ENCODE results near the gene ACP7.
"Not testable (repeated sequence)": the region's sequence is repeated elsewhere in the genome, so short reads cannot be mapped to it uniquely, and the experiment has no call there.

The ACP7 gene

GRCh38 chr19:39078436-39079200 is 5.5 kb upstream of the ACP7 start:
- no peak for DNase-seq

DNA sequence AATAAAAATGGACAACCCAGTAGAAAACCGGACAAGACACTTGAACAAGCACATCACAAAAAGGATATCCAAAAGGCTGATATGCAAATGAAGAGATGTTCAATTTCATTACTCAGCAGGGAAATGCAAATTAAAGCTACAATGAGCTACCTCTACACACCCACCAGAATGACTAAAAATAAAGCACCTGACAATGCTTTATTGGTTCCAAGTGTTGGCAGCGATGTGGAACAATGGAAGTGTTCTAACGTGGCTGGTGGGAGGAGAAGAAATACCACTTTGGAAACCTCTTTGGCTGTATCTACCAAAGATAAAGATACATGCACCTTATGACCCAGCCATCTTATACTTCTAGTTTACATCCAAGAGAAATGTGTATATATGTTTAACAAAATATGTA is 3.7 kb upstream of the ACP7 start:
- DNase-seq = no peak

DNA sequence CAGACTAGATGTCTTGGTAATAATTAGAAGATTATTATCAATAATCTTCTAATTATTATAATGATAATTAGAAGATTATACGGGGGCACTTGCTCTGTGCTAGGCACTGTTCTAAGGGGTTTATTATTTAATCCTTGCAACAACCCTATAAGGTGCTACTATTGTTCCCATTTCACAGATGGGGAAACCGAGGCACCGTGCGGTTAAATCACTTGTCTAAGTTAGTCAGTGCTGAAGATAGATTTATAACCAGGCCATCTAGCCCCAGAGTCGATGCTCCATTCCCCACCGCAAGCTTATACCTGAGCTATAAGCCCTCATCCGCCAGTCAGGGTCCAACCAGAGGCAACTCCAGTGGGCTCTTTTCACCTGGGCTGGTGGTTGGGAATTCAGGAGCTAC is 2.0 kb upstream of the ACP7 start:
- DNase-seq = no peak

DNA sequence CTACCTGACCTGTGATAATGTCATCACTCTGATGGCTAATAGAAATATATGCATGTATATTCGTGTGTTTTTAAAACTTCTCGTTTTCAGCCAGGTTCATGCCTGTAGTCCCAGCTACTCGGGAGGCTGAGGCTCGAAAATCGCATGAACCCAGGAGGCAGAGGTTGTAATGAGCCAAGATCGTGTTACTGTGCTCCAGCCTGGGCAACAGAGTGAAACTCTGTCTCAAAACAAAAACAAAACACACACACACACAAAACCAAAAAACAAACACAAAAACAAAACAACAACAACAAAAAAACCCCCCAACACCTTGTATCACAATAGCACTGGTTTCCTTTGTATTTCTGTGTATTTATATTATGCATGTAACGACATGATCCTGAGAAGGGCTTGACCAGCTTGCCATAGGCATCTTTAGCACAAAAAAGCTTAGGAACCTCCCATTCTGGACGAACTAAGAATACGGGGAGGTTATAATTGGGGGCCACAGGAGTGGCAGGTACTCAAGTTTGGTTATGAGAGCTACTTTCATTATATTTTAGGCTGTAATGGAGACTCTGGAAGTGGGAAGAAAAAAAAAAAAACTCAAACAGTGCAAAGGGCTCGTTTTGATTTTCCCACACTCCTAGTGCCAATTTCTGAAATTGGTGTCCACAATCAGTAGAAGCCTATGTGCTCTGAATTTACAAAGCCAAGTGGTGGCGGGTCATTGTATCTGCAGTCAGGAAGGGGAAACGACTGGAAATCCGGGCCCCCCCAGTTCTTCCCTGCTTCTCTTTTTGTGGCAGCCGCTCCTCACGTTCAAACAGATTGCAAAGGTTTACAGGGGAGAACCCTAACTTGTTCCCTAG is 1.2 kb upstream of the ACP7 start:
- no peak for DNase-seq

DNA sequence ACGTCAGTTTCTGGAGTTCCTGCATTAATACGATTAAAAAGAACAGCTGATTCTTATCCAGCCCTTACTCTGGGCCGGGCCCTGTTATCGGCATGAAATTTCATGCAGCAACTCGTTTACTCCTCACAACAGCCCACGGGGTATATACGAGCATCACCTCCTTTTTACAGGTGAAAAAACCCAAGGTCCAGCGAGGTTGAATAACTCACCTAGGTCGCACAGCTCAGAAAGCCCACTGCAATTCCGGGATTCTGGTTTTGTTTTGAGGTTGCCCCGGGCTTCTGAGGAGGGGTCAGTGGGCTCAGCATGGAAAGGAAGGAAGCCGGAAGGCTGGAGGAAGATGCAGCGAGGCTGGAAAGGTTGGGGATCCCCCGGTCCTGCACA is 577 bp upstream of the ACP7 start:
- DNase-seq = no peak

DNA sequence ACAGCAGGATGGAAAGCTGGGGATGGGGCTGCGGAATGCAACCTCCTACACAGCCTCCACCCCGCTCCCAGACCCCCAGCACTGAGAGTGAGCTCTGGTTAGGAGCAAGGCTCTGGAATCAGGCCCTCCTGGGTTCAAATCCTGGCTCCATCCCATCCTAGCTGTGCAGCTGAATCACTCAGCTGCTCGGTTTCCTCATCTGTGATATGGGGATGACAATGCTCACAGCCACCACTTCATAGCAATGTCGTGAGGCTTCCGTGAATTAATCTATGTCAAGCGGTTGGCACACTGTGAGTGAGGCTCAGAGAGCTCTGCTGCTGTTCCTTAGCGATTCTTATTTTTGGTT is 538 bp downstream of the ACP7 start:
- no peak for DNase-seq

DNA sequence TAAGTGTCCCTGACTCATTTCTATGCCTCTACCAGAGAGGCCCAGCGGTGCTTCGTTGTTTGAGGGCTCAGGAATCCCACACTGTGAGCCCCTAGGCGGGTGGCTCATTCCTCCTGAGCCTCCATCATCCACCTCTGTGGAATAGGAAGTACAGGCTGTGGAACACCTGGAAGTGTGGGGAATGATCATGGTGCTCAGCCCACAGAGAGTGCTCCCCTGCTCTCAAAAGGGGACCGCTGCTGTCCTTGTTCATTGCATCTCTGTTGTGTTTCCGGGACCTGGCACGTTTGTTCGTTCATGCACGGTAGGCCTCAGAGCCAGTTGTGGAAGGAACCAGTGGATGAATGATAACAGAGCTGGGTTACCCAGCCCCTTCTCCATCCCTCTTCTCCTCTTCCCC is 1.2 kb downstream of the ACP7 start:
- no peak for DNase-seq

DNA sequence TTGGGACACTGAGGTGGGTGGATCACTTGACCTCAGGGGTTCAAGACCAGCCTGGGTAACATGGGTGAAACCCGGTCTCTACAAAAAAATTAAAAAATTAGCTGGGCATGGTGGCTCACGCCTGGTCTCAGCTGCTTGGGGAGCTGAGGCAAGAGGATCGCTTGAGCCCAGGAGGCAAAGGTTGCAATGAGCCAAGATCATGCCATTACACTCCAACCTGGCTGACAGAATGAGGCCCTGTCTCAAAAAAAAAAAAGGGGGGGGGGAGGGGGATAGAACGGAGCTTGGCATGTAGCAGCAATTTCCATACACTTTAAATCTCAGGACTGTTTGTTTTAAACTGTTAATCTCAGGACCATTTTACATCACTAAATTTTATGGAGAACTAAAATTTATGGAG is 2.2 kb downstream of the ACP7 start:
- DNase-seq = no peak

DNA sequence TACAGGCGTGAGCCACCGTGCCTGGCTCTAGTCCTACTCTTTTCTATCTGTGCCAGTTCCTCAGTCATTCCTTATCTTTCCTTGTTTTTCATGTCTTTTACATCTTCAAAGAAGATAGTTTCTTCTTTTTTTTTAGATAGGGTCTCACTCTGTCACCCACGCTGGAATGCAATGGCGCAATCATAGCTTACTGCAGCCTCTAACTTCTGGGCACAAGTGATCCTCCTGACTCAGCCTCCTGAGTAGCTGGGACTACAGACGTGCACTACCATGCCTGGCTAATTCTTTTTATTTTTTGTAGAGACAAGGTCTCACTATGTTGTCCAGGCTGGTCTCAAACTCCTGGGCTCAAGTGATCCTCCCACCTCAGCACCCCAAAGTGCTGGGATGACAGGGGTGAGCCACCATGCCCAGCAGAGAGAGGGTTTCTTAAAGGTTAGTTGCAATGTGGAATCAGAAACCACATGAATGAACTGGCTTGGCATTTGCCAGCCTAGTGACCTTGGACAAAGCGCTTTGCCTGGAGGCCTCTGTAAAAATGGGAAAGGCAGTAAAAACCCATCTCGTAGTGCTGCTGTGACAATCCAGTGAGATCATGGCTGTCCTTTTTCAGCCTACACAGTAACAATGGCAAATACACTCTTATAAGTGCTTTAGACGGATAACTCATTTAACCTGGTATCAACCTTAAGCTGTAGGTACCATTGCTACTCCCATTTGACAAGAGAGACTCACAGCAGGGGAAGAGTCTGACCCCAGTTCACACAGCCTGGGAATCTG is 3.9 kb downstream of the ACP7 start:
- DNase-seq = no peak

GRCh38 chr19:39090016-39090415 is 5.8 kb downstream of the ACP7 start:
- not testable (repeated sequence) for DNase-seq

DNA sequence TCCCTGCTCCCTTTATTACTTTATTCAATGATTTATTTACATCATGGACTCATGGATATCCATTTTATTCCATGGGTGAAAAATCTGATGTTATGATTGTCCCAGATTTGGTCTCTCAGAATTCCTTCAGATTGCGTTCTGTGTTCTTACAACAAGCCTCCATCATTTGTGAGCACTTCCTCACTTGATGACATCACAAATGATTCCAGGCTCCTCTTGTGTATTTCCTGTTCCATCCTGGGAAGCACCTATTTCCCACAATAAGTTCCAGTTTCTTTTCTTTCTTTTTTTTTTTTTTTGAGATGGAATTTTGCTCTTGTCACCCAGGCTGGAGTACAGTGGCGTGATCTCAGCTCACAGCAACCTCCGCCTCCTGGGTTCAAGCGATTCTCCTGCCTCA is 6.7 kb downstream of the ACP7 start:
- DNase-seq = no peak

GRCh38 chr19:39095799-39096540 is 11.8 kb downstream of the ACP7 start:
- DNase-seq = not testable (repeated sequence)

GRCh38 chr19:39097299-39097698 is 13.1 kb downstream of the ACP7 start:
- DNase-seq = no peak

DNA sequence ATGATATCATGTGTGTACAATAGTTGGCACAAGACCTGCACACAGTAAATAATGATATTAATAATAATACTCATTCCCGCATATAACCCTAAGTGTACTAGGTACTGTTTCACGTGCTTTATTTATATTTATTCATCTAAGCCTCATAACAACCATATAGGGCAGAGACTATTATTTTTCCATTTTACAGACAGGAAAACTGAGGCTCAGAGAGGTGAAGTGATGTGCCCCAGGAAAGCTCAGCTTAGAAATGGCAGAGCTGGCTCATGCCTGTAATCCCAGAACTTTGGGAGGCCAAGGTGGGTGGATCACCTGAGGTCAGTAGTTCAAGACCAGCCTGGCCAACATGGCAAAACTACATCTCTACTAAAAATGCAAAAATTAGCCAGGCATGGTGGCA is 13.6 kb downstream of the ACP7 start:
- DNase-seq = no peak

DNA sequence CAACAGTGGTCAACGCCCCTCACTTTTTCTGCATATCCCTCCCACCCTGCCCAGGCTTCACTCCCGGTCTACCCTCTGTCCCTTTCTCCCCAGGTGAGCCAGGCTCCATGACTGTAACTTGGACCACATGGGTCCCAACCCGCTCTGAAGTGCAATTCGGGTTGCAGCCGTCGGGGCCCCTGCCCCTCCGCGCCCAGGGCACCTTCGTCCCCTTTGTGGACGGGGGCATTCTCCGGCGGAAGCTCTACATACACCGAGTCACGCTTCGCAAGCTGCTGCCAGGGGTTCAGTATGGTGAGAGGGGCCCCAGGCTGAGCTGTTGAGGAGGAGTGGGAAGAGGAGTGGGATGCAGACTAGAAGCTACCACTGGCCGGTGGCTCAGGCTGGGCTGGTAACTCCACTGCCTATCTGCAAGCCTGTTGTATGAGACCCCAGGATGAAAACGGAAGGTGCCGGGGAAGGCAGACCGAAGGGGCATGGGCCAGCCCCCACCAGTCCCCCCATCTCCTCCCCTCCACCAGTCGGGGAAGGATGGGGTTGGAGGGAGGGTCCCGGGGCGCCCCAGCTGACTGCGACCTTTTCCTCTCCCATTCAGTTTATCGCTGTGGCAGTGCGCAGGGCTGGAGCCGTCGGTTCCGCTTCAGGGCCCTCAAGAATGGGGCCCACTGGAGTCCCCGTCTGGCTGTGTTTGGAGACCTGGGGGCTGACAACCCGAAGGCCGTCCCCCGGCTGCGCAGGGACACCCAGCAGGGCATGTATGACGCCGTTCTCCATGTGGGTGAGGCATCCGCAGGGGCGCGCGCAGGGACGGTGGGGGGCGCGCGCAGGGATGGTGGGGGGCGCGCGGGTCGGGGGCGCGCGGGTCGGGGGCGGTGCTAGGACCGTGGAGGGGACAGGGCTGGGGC is 14.4 kb downstream of the ACP7 start:
- no peak for DNase-seq

DNA sequence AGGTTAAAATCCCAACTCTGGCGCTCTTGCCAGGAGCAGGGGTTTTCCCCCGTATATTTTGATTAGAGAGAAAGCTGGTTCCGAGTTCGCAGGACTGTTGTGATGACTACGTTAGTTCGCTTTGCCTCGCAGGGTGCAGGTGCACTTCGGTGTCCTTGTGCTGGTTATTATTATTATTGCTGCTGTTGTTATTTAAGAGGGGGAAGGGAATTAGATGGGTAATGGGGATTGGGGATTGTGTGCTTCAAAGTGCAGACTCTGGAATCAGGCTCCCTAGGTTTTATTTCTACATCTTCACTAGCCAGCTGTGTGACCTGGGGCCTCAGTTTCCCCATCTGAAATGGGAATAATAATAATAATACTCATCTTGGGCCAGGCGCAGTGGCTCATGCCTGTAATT is 15.2 kb downstream of the ACP7 start:
- DNase-seq = no peak

DNA sequence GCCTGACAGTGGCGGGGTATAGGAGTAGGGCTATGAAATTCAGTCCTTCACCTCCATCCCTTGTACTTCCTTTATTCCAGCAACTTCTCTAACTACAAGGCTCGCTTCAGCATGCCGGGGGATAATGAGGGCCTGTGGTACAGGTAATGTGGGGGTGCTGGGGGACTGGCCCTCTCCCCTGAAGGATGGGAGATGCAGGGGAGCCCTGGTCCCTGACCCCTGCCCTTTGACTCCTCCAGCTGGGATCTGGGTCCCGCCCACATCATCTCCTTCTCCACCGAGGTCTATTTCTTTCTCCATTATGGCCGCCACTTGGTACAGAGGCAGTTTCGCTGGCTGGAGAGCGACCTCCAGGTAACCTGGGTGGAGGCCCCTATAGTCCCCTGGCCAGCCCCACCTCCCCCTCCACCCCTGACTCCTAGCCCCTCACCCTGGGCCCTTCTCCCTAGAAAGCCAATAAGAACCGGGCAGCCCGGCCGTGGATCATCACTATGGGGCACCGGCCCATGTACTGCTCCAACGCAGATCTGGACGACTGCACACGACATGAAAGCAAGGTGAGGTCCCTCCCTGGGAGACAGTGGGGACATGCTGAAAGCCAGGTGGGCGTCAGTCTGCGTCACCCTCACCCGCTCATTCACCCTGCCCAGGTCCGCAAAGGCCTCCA is 16.5 kb downstream of the ACP7 start:
- DNase-seq = no peak

DNA sequence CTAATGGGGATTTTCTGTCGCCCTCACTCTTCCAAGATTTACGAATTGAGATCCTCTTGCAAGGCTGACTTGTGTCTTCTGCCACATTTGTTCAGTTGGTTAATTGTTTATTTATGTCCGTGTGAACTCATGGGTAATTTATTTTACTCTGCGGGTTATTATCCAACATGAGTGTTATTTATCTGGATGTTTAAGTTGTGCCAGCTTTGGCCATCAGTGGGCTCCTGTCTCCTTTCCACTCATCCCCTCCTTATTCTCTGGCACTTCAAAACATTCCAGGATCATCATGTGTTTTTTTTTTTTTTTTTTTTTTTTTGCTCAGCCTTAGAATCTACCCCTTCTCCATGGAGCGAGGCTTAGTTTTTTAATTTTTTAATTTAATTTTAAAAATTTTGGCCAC is 19.0 kb downstream of the ACP7 start:
- DNase-seq = no peak

DNA sequence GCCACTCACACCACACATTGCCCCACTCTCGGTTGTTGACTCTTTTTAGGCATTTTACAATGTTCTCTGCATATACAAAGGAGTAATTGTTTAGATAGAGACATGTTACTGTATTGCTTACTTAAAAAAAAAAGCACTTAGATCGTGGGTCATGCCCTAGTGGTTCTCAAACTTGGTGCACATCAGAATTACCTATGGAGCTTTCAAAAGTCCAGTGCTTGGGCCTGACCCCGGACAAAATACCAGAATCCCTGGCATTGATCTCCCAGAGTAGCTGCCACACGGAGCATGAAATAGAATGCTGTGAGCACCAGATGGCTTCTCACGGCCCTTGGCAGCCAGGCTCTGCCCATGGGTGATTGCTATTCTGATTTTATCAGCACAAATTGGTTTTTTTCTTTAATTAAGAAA is 20.0 kb downstream of the ACP7 start:
- DNase-seq = no peak

DNA sequence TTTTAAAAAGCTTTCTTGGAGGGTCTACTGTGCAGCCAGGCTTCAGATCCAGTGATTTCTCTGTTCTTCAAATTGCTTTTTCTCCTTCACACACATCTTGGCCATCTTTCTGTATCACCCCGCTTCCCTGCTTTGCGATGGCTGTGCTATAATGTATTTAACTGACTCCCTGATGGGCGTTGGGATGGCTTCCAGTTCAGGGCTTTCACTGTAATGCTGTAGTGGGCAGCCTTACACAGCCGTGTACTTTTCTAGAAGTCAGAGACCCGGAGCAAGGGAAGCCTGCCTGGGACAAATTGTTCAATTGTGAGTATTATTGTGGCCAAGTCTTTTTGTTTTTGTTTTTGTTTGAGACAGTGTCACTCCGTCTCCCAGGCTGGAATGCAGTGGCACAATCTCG is 22.0 kb downstream of the ACP7 start:
- no peak for DNase-seq

GRCh38 chr19:39109641-39110040 is 25.5 kb downstream of the ACP7 start:
- no peak for DNase-seq

Data from CD4-positive, alpha-beta T cell treated with Interleukin-6 for 4 hours (primary cell).